Measurements from ENCODE around the gene SLC22A9. TPM values are rescaled to one million over a fixed set of nuclear protein-coding genes. Genes with fewer than 3 reads are reported as not detected.

Gene SLC22A9
- not detected in 2 replicates for total RNA-seq

GRCh38 chr11:63369165-63369970, at the start of gene SLC22A9:
TSS of gene SLC22A9 (plus strand) at chr11:63369785. CDS start at chr11:63370057, 272 bp downstream.

Other genes with a start within 250 kb of the SLC22A9 start
- gene SLC22A24, start 225.6 kb upstream of the SLC22A9 start, total RNA-seq, result not detected in 2 replicates
- not detected in 2 replicates for gene SLC22A25, start 126.2 kb upstream of the SLC22A9 start, total RNA-seq
- gene PLAAT5, start 121.4 kb downstream of the SLC22A9 start, total RNA-seq, result 0.16 and 0.63 TPM in 2 replicates
- under 0.01 and 0.76 TPM in 2 replicates for gene LGALS12, start 136.3 kb downstream of the SLC22A9 start, total RNA-seq
- gene PLAAT4, start 167.0 kb downstream of the SLC22A9 start, total RNA-seq, result 7.5 and 51.5 TPM in 2 replicates
- 0.16 TPM in 1 of 2 replicates, not detected in the other for gene PLAAT2, start 193.6 kb downstream of the SLC22A9 start, total RNA-seq
- gene PLAAT3, start 244.6 kb downstream of the SLC22A9 start, total RNA-seq, result 58.2 and 101 TPM in 2 replicates